HG02678 (cell line): Measurements from ENCODE around the gene SMAP2.

Experiments
- ATAC-seq: cut with Tn5 transposase; IDR thresholded peaks from one replicate; pipeline ENCODE4 v1.9.1; 2021; ENCODE audit warnings: mild to moderate bottlenecking, moderate library complexity; ENCODE audit not compliant: unreplicated experiment

Gene SMAP2

GRCh38 chr1:40389871-40390560 is 16.5 kb downstream of the SMAP2 start:
- no peak for ATAC-seq

GRCh38 chr1:40390857-40391256 is 17.3 kb downstream of the SMAP2 start:
- ATAC-seq: no peak

- no peak for ATAC-seq
These were observed 18.2 kb downstream of the SMAP2 start for GRCh38 chr1:40391688-40392145.

- ATAC-seq: no peak
These were observed 18.7 kb downstream of the SMAP2 start for GRCh38 chr1:40392221-40392620.

GRCh38 chr1:40393173-40393572 is 19.6 kb downstream of the SMAP2 start:
- no peak for ATAC-seq

- ATAC-seq: no peak
These were observed 21.1 kb downstream of the SMAP2 start for GRCh38 chr1:40394491-40395172.

- no peak for ATAC-seq
These were observed 22.0 kb downstream of the SMAP2 start for GRCh38 chr1:40395190-40396175.

- ATAC-seq: no peak
These were observed 22.9 kb downstream of the SMAP2 start for GRCh38 chr1:40396420-40396819.

GRCh38 chr1:40397258-40397657 is 23.7 kb downstream of the SMAP2 start:
- ATAC-seq: no peak

- ATAC-seq: no peak
These were observed 26.6 kb downstream of the SMAP2 start for GRCh38 chr1:40399984-40400704.

- no peak for ATAC-seq
These were observed 28.1 kb downstream of the SMAP2 start for GRCh38 chr1:40401473-40402201.

GRCh38 chr1:40404670-40405462 is 31.3 kb downstream of the SMAP2 start:
- ATAC-seq: no peak

- no peak for ATAC-seq
These were observed 32.3 kb downstream of the SMAP2 start for GRCh38 chr1:40405812-40406211.

GRCh38 chr1:40407453-40407852 is 33.9 kb downstream of the SMAP2 start:
- no peak for ATAC-seq

- ATAC-seq: no peak
These were observed 35.9 kb downstream of the SMAP2 start for GRCh38 chr1:40409467-40409866.

GRCh38 chr1:40411294-40411693 is 37.8 kb downstream of the SMAP2 start:
- no peak for ATAC-seq

- ATAC-seq: no peak
These were observed 38.3 kb downstream of the SMAP2 start for GRCh38 chr1:40411843-40412242.

- no peak for ATAC-seq
These were observed 40.2 kb downstream of the SMAP2 start for GRCh38 chr1:40413527-40414252.

- ATAC-seq: no peak
These were observed 40.8 kb downstream of the SMAP2 start for GRCh38 chr1:40414331-40414730.
